Esophagus muscularis mucosa (tissue), 3 donors: ENCODE results near the gene EMC10.

Experiments
- CTCF ChIP-seq, 3 experiments: fragments of 200-600 bp in 2 of 3; fragments of 450-650 bp in 1 of 3; sonication (generic) in 2 of 3; IDR thresholded peaks; one replicate each; pipeline ENCODE4 v1.5.1; 2017 to 2019; ENCODE audit warnings: antibody characterized with exemption in 3 of 3, mild to moderate bottlenecking in 2 of 3, moderate library complexity in 1 of 3
- POLR2AphosphoS5 ChIP-seq, 2 donors: sonication (generic); formaldehyde crosslinking; IDR thresholded peaks; one replicate each; pipeline ENCODE4 v1.6.1; 2017; ENCODE audit warnings: antibody characterized with exemption in 2 of 2

- TF ChIP-seq CTCF (IDR thresholded peaks at IDR 0.05) (no peak), POLR2AphosphoS5 (IDR thresholded peaks at IDR 0.05) (no peak)
These were observed 14.1 kb downstream of the EMC10 start for GRCh38 chr19:50490411-50490811.
